Stimulated activated CD8-positive, alpha-beta memory T cell treated with anti-CD3 and anti-CD28 coated beads, Interleukin-12 subunit alpha, Interleukin-12 subunit beta, amount 100 ng/mL, for 4 hours (primary cell): ENCODE data around the gene HNRNPA3.

Experiments used
- DNase-seq: peaks from one replicate; pipeline ENCODE4 v3.0.0-alpha.2; 2020; ENCODE audit warnings: low read depth

HNRNPA3 gene

GRCh38 chr2:177271981-177272666 is 59.5 kb downstream of the HNRNPA3 start:
- no peak for DNase-seq

GRCh38 chr2:177272765-177273164 is 60.2 kb downstream of the HNRNPA3 start:
- DNase-seq, result no peak

GRCh38 chr2:177273408-177273807 is 60.8 kb downstream of the HNRNPA3 start:
- no peak for DNase-seq
